ENCODE data around the gene PCSK2.

DNA sequence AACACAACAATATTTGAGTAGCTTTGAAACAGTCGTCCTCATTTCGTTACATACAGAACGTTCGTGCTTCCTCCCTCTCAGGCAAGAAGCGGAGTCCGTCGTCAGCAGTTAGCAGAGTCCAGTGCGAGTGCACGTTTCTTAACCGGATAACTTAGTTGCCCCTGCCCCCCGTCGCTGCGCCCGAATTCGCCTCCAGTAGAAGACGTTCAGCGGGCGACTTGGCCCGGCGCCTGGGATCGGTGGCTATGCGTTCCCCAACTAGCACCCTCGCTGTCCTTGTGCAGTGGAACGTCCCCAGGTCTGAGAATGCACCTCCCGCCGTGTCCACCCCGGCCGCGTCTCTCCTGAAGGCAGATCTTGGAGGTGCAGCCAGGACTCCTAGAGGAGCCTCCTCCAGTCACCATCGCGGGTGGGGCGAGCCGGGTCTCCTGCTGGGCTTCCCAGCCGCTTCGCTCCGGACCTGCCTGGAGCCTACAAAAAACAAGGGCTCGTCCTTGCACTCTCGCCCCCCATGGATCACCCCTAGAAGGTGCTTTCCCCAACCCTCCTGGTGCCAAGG lies 910 bp upstream of the PCSK2 start:
- TF ChIP-seq, protein P1, sequence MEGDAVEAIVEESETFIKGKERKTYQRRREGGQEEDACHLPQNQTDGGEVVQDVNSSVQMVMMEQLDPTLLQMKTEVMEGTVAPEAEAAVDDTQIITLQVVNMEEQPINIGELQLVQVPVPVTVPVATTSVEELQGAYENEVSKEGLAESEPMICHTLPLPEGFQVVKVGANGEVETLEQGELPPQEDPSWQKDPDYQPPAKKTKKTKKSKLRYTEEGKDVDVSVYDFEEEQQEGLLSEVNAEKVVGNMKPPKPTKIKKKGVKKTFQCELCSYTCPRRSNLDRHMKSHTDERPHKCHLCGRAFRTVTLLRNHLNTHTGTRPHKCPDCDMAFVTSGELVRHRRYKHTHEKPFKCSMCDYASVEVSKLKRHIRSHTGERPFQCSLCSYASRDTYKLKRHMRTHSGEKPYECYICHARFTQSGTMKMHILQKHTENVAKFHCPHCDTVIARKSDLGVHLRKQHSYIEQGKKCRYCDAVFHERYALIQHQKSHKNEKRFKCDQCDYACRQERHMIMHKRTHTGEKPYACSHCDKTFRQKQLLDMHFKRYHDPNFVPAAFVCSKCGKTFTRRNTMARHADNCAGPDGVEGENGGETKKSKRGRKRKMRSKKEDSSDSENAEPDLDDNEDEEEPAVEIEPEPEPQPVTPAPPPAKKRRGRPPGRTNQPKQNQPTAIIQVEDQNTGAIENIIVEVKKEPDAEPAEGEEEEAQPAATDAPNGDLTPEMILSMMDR (IDR thresholded peaks at IDR 0.05 in 4 of 5, conservative IDR thresholded peaks at IDR 0.05 in 1 of 5): no peak
- TF ChIP-seq POLR2A (IDR thresholded peaks at IDR 0.05): no peak
